Bronchial epithelial cell (primary cell): ENCODE results near the gene NDUFV3. TPM values are rescaled to one million over a fixed set of nuclear protein-coding genes. Genes with fewer than 3 reads are reported as not detected.

Experiments used
- DNase-seq: peaks from one replicate; pipeline ENCODE4 v3.0.0-alpha.2; 2010; ENCODE audit warnings: low read depth
- FAIRE-seq: peaks from 2 replicates; lab custom pipeline; 2011; peaks lifted over from hg19 to GRCh38; lab: Jason Lieb, UNC
- H3K27me3 ChIP-seq: 2 replicates; pipeline ENCODE4 v1.5.1; 2011; ENCODE audit warnings: low read length; ENCODE audit not compliant: control insufficient read depth, insufficient read depth
- H3K36me3 ChIP-seq: 2 replicates; pipeline ENCODE4 v1.5.1; 2011; ENCODE audit warnings: low read length; ENCODE audit not compliant: control insufficient read depth, insufficient read depth
- H3K4me3 ChIP-seq: 2 replicates; pipeline ENCODE4 v1.5.1; 2011; ENCODE audit warnings: mild to moderate bottlenecking, low read depth, low read length, control low read depth
- total RNA-seq: library from RNA; depleted of rRNA; stranded (reverse); fragments of >200 nt; gene quantifications from 2 replicates; pipeline ENCODE4 v1.2.1, GENCODE V29; 2014
- TF ChIP-seq, protein P1 (sequence below): IDR thresholded peaks from 2 replicates; pipeline ENCODE4 v1.5.1; 2011; ENCODE audit warnings: mild to moderate bottlenecking, moderate library complexity, low read length, control low read depth, inconsistent platforms; ENCODE audit not compliant: insufficient read depth, severe bottlenecking

The NDUFV3 gene
- total RNA-seq, 1 donor from 2014 or later = 29.7 TPM

DNA sequence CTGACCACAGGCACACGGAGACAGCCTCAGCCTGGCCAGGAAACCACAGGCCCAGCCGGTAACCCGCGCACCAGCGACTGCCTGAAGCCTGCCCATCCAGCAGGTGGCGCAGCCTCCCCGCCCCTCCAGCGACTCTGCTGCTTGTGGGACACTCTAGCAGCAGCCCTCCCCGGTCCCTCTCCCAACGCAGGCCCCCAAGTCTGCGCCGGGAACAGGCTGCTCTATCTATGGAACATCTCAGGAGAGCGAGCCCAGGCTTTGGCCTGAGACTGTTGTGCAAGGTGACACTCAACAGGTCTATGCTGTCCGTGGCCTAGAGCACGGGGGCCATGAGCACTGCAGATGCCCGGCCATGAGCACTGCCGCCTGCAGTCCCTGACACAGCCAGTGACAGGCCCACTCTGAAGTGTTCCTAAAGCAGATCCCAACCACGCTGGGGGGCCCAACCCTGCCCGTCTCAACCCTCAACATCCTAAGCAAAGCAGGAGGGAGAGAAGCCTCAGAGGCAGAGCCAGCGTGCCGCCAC, 42.2 kb upstream of the NDUFV3 start:
- TF ChIP-seq, protein P1, sequence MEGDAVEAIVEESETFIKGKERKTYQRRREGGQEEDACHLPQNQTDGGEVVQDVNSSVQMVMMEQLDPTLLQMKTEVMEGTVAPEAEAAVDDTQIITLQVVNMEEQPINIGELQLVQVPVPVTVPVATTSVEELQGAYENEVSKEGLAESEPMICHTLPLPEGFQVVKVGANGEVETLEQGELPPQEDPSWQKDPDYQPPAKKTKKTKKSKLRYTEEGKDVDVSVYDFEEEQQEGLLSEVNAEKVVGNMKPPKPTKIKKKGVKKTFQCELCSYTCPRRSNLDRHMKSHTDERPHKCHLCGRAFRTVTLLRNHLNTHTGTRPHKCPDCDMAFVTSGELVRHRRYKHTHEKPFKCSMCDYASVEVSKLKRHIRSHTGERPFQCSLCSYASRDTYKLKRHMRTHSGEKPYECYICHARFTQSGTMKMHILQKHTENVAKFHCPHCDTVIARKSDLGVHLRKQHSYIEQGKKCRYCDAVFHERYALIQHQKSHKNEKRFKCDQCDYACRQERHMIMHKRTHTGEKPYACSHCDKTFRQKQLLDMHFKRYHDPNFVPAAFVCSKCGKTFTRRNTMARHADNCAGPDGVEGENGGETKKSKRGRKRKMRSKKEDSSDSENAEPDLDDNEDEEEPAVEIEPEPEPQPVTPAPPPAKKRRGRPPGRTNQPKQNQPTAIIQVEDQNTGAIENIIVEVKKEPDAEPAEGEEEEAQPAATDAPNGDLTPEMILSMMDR = peak; percentile 58
- no peaks in the 10 kb centered on the region for H3K27me3 ChIP-seq
- no peak overlapping the region for H3K4me3 ChIP-seq
- peaks cover 50% of the 10 kb centered on the region for H3K36me3 ChIP-seq
- no peak for FAIRE-seq
- DNase-seq = no peak

DNA sequence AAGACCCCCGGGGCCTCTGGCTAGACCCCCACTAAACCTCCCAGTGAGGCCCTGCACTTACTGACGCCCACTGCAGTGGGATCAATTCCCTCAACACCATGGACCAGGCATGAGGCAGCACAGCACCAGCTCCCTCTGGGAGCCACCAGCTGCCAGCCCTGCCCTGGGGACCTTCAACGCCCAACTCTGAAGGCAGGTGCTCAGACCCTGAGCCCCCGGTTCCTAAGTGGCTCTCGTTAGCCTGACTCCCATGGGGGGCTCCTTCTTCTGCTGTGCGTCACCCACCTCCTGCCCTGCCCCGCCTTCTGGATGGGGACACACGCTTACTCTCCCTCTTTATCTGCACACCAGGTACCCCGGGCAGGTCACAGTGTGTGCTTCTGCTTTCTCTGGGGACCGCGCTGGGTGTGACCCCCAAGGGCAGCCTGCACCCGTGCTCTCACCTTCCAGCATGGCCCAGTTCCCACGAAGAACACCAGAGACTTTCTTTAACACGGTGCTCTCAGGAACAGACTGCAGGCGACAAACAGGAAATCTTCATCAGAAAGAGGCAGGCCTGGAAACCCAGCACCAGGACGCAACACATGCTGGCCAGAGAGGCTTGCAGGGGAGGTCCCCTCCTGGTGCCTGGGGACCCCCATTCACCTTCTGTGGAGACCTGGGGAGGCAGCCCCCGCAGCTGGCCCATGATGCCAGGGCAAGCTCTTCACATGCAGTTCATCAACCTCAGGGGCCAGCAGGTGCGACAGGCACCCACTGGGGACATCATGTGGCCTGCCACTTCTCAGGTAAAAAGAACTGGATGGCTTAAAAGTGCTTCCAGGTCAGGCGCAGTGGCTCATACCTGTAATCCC, 41.1 kb upstream of the NDUFV3 start:
- TF ChIP-seq, protein P1 = no peak
- no peak for FAIRE-seq
- H3K4me3 ChIP-seq = no peak overlapping the region
- H3K36me3 ChIP-seq = peaks cover 48% of the 10 kb centered on the region
- H3K27me3 ChIP-seq = no peaks in the 10 kb centered on the region
- DNase-seq = no peak

DNA sequence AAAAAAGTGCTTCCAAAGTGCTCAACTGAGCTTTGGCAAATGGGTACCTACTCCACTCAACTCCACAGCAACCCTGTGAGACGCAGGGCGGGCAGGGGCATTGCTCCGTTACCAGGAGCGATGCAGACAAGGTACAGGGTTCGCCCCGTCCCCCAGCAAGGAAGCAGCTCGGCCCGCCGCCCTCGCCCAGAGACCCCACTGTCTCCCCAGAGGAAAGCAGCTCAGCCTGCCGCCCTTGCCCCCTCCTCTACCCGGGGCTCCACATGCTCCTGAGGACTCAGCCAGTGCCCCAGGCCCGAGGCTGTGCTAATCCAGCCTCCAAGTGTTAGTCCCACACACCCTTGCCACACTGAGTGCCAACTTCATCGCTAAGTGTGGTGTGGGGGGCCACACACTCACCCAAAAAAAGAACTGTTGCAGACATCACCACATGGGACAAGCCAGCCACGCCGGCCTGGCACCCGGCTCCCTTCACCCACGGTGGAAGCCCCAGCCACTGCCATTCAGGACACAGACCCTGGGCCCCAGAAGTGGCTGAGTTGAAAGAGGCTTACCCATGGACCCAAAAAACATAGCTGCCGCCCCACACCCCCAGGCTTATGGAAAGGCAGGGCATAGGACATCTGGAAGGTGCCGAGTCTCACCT, 40.1 kb upstream of the NDUFV3 start:
- peaks cover 46% of the 10 kb centered on the region for H3K36me3 ChIP-seq
- H3K4me3 ChIP-seq = no peak overlapping the region
- FAIRE-seq (no peak), DNase-seq (no peak)
- TF ChIP-seq, protein P1 = no peak
- no peaks in the 10 kb centered on the region for H3K27me3 ChIP-seq

DNA sequence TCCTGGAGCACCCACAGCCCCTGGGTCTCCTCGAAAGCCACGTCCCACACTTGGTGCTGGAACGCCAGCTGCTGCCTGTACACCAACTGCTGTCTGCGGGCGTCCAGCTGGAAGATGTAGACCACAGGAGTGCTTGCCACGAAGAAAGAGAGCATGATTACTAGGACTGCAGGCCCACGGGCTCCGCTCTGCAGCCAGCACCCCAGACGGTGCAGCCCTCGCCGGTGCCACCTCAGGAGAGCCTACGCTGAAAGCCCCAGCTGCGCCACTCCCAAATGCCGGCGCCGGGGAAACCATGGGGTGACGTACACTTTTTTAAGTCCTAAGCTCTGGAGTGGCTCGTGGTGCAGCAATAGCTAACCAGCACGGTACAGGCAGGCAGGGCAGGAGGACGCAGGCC, 39.5 kb upstream of the NDUFV3 start:
- no peaks in the 10 kb centered on the region for H3K27me3 ChIP-seq
- TF ChIP-seq, protein P1 = no peak
- H3K4me3 ChIP-seq = no peak overlapping the region
- FAIRE-seq (no peak), DNase-seq (no peak)
- peaks cover 51% of the 10 kb centered on the region for H3K36me3 ChIP-seq

DNA sequence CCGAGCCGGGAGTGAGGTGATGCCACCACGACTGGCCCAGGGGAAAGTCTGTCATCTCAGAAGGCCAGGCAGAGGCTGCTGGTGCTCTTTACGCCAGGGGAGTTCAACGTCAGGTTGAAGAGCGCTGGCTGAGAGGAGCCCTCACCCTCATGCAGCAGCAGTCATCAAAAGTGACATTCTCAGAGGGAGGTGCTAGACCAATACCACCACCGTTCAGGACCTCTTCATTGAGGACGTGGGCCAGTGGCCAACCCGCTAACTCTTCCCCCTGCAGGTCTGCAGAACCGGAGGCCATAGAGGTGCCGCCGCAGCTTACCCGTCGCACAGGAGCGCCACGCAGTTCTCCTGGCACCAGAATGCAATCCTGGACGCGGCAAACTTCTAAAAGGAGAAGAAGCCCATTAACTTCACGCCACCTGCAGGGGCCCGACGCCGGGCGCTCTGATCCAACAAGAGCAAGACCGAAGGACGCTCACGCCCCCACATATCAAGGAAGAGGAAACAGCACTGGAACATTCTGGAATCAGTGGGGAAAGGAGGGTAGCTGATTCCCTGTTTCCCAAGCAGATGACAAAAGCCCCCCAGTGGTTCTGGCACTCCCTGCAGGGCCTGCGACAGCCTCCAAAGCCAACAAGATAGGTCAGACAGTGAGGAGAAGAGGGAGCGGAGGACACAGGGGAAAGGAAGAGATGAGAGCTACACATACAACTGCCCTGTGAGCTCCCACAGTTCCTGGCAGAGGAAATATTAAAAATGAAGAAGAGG, 38.7 kb upstream of the NDUFV3 start:
- TF ChIP-seq, protein P1 = no peak
- Histone ChIP-seq H3K4me3 (no peak overlapping the region), H3K36me3 (peaks cover 53% of the 10 kb centered on the region), H3K27me3 (no peaks in the 10 kb centered on the region)
- DNase-seq (no peak), FAIRE-seq (no peak)
